Measurements from ENCODE around the gene ATP8B1. TPM values are rescaled to one million over a fixed set of nuclear protein-coding genes. Genes with fewer than 3 reads are reported as not detected.

The ATP8B1 gene
- polyA plus RNA-seq, 3 donors: 0.02 to 0.11 (median 0.03) TPM

GRCh38 chr18:57666818-57667497, 136.2 kb downstream of the ATP8B1 start:
- no peaks in the 10 kb centered on the region for H3K9me3 ChIP-seq (replicated peaks in 1 of 2; ENCODE audit: control insufficient read depth in 1 of 2, insufficient read depth in 1 of 2, low read length in 2 of 2)
- no peaks in the 10 kb centered on the region for H4K20me1 ChIP-seq (ENCODE audit: insufficient read depth, low read length)
- TF ChIP-seq CTCF (IDR thresholded peaks at IDR 0.05): no peak
- H2AFZ ChIP-seq (ENCODE audit: insufficient read depth, low read depth, low read length, poor library complexity, severe bottlenecking): peak overlapping the region; percentile 54
- Mint-ChIP-seq H3K4me3 (peak overlapping the region; percentile 41 to 53), H3K27me3 (ENCODE audit: low read depth in 3 of 3) (peaks cover 0 to 1% (median 0%) of the 10 kb centered on the region in 3 donors), H3K4me1 (peaks cover 56% of the 10 kb centered on the region), H3K36me3 (peaks cover 0 to 3% of the 10 kb centered on the region in 2 donors), H3K27ac (peak overlapping the region; percentile 92 to 98 (median 96)), H3K9me3 (peaks cover 0 to 7% (median under 1%) of the 10 kb centered on the region in 7 donors)
- H3K79me2 ChIP-seq (ENCODE audit: insufficient read depth, low read length): peaks cover 87% of the 10 kb centered on the region
- H3K4me2 ChIP-seq (replicated peaks; ENCODE audit: extremely low read depth, low read length, poor library complexity, severe bottlenecking): peak overlapping the region; percentile 38
- H3K9ac ChIP-seq (ENCODE audit: insufficient read depth, low read length, poor library complexity, severe bottlenecking): peak overlapping the region; percentile 55
- H3K4me3 ChIP-seq (replicated peaks in 1 of 3; ENCODE audit: low read depth in 2 of 3, low read length in 3 of 3): peak overlapping the region in 1 of 3 experiments; percentile 44
- H3K36me3 ChIP-seq (replicated peaks in 1 of 2; ENCODE audit: control insufficient read depth in 1 of 2, insufficient read depth in 2 of 2, low read length in 2 of 2): no peaks in the 10 kb centered on the region
- peak; percentile 90 to 95 (median 94) for DNase-seq
- H3K4me1 ChIP-seq (ENCODE audit: control insufficient read depth in 1 of 2, insufficient read depth in 2 of 2, low read length in 2 of 2): peaks cover 54 to 57% of the 10 kb centered on the region in 2 donors
- intact Hi-C loops (cut with micrococcal nuclease): loop anchor here in 1 of 2 donors (2.0 to 10.0 kb wide), 2 partner anchors 18 to 78 kb away; no protein-coding TSS in a partner anchor
- WGBS (ENCODE audit: insufficient coverage): 0% methylated on average over 1 of the region's 6 CpGs
- no peaks in the 10 kb centered on the region for H3K27me3 ChIP-seq (ENCODE audit: control insufficient read depth in 2 of 2, insufficient read depth in 2 of 2, low read length in 2 of 2)
- H3K27ac ChIP-seq (ENCODE audit: low read depth in 1 of 2, low read length in 2 of 2): peak overlapping the region; percentile 83 to 93

- Histone ChIP-seq H3K9me3 (replicated peaks in 1 of 2; ENCODE audit: control insufficient read depth in 1 of 2, insufficient read depth in 1 of 2, low read length in 2 of 2) (no peaks in the 10 kb centered on the region), H3K4me1 (ENCODE audit: control insufficient read depth in 1 of 2, insufficient read depth in 2 of 2, low read length in 2 of 2) (peaks cover 54 to 57% of the 10 kb centered on the region in 2 donors), H2AFZ (ENCODE audit: insufficient read depth, low read depth, low read length, poor library complexity, severe bottlenecking) (no peak overlapping the region), H3K27me3 (ENCODE audit: control insufficient read depth in 2 of 2, insufficient read depth in 2 of 2, low read length in 2 of 2) (no peaks in the 10 kb centered on the region), H3K9ac (ENCODE audit: insufficient read depth, low read length, poor library complexity, severe bottlenecking) (no peak overlapping the region), H3K36me3 (replicated peaks in 1 of 2; ENCODE audit: control insufficient read depth in 1 of 2, insufficient read depth in 2 of 2, low read length in 2 of 2) (no peaks in the 10 kb centered on the region), H3K27ac (ENCODE audit: low read depth in 1 of 2, low read length in 2 of 2) (peak overlapping the region; percentile 36 to 83), H3K79me2 (ENCODE audit: insufficient read depth, low read length) (peaks cover 82% of the 10 kb centered on the region), H4K20me1 (ENCODE audit: insufficient read depth, low read length) (no peaks in the 10 kb centered on the region), H3K4me3 (replicated peaks in 1 of 3; ENCODE audit: low read depth in 2 of 3, low read length in 3 of 3) (no peak overlapping the region), H3K4me2 (replicated peaks; ENCODE audit: extremely low read depth, low read length, poor library complexity, severe bottlenecking) (no peak overlapping the region)
- no CpG with 5 or more reads among the region's 2 CpGs for WGBS (ENCODE audit: insufficient coverage)
- Mint-ChIP-seq H3K27ac (peak overlapping the region; percentile 0 to 96 (median 92)), H3K36me3 (peaks cover 0 to 3% of the 10 kb centered on the region in 2 donors), H3K4me1 (peaks cover 53% of the 10 kb centered on the region), H3K4me3 (no peak overlapping the region), H3K27me3 (ENCODE audit: low read depth in 3 of 3) (peaks cover 0 to under 1% (median 0%) of the 10 kb centered on the region in 3 donors), H3K9me3 (peaks cover 0 to 3% (median 0%) of the 10 kb centered on the region in 7 donors)
- DNase-seq: peak in 2 of 3 donors; percentile 46 to 52
- TF ChIP-seq CTCF (IDR thresholded peaks at IDR 0.05): no peak
- intact Hi-C loops (cut with micrococcal nuclease): loop anchor here in 1 of 2 donors (10.0 kb wide), 1 partner anchor 80 kb away; no protein-coding TSS in a partner anchor
Observed at GRCh38 chr18:57664568-57665165, 138.4 kb downstream of the ATP8B1 start.

Measured in CD14-positive monocyte (primary cell).